GM21619 (cell line): ENCODE data around the gene MRPL21.

Source experiments
- ATAC-seq: cut with Tn5 transposase; IDR thresholded peaks from one replicate; pipeline ENCODE4 v1.9.1; 2021; ENCODE audit not compliant: unreplicated experiment

The MRPL21 gene

GRCh38 chr11:68843052-68843561 is 60.5 kb downstream of the MRPL21 start:
- no peak for ATAC-seq

- ATAC-seq = no peak
Observed at GRCh38 chr11:68842427-68843051, 61.1 kb downstream of the MRPL21 start.

- peak; percentile 33 for ATAC-seq
Observed at GRCh38 chr11:68841718-68842426, 61.8 kb downstream of the MRPL21 start, which contains the start of gene CPT1A. TSS of gene CPT1A (minus strand) at chr11:68841916. CDS start at chr11:68815474, 26,442 bp downstream.
